ENCODE results near the gene TMED1. TPM values are rescaled to one million over a fixed set of nuclear protein-coding genes. Genes with fewer than 3 reads are reported as not detected.
A peak's percentile ranks its signal among the peaks of the same experiment; 100 is the strongest.

Gene TMED1
- total RNA-seq, 1 experiment from 2014 or later: 30.3 TPM

DNA sequence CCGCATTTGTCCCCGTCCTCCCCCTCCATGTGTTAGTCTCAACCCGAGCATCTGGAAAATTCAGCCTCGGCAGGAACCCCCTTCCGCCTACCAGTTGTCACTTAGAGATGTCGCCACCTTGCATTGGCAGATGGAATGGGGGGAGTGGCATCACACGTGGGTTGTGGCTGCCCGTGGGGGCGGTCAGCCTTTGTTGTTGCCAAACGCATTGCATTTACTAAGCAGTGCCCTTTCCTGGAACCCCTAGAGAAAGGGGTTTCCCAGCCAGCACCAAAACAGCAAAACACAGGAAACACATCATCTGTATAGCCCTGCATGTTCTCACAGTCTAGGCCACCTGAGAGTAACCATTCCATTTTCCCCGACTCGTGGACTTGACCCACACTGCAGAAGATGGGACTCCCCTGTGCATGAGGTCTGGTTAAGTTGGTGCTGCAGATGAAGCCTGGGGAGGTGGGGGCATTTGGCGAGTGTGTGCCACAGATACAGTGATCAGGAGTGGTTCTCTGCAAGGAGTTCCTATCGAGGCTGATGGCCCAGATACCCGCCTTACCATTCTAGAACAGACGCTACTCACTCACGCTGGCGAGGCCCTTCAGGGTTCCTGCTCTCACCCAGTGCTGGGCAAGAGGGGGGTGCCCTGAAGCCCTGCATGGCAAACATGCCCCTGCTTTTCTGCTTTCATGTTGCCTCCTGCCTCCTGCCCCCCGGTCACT, 38.3 kb downstream of the TMED1 start:
- in situ Hi-C loops (cut with HindIII; ENCODE audit: low pct_unique_long_range_greater_than_20kb, low sequenced_read_pairs): no loop called here
- H3K27me3 ChIP-seq (ENCODE audit: control insufficient read depth, insufficient read depth, low read length): no peaks in the 10 kb centered on the region
- ATAC-seq (peak; percentile 29; the same call in 1 of the 2 replicates), DNase-seq (ENCODE audit: low read depth, low spot score) (no peak)
- intact Hi-C loops (cut with micrococcal nuclease; ENCODE audit: unreplicated experiment): no loop called here
- H3K4me3 ChIP-seq (ENCODE audit: low read depth in 2 of 2, low read length in 2 of 2): no peak overlapping the region
- no peak overlapping the region for H3K27ac ChIP-seq (ENCODE audit: low read length)
- ChIA-PET CTCF (no interaction called here), POLR2A (no interaction called here)
- no peaks in the 10 kb centered on the region for H3K4me1 ChIP-seq (ENCODE audit: control insufficient read depth, insufficient read depth, low read length)
- H3K36me3 ChIP-seq (ENCODE audit: control insufficient read depth, insufficient read depth, low read length): peaks cover 5% of the 10 kb centered on the region
- TF ChIP-seq TCF7L2 (IDR thresholded peaks at IDR 0.05; ENCODE audit: low read depth, low read length) (no peak), SIN3A (IDR thresholded peaks at IDR 0.05; ENCODE audit: borderline replicate concordance, insufficient read depth, low read depth, low read length) (no peak), POLR2AphosphoS5 (IDR thresholded peaks at IDR 0.05; ENCODE audit: low read depth, low read length) (no peak)
- TF ChIP-seq, protein P1, sequence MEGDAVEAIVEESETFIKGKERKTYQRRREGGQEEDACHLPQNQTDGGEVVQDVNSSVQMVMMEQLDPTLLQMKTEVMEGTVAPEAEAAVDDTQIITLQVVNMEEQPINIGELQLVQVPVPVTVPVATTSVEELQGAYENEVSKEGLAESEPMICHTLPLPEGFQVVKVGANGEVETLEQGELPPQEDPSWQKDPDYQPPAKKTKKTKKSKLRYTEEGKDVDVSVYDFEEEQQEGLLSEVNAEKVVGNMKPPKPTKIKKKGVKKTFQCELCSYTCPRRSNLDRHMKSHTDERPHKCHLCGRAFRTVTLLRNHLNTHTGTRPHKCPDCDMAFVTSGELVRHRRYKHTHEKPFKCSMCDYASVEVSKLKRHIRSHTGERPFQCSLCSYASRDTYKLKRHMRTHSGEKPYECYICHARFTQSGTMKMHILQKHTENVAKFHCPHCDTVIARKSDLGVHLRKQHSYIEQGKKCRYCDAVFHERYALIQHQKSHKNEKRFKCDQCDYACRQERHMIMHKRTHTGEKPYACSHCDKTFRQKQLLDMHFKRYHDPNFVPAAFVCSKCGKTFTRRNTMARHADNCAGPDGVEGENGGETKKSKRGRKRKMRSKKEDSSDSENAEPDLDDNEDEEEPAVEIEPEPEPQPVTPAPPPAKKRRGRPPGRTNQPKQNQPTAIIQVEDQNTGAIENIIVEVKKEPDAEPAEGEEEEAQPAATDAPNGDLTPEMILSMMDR (IDR thresholded peaks at IDR 0.05): no peak
- TF ChIP-seq, protein P2, sequence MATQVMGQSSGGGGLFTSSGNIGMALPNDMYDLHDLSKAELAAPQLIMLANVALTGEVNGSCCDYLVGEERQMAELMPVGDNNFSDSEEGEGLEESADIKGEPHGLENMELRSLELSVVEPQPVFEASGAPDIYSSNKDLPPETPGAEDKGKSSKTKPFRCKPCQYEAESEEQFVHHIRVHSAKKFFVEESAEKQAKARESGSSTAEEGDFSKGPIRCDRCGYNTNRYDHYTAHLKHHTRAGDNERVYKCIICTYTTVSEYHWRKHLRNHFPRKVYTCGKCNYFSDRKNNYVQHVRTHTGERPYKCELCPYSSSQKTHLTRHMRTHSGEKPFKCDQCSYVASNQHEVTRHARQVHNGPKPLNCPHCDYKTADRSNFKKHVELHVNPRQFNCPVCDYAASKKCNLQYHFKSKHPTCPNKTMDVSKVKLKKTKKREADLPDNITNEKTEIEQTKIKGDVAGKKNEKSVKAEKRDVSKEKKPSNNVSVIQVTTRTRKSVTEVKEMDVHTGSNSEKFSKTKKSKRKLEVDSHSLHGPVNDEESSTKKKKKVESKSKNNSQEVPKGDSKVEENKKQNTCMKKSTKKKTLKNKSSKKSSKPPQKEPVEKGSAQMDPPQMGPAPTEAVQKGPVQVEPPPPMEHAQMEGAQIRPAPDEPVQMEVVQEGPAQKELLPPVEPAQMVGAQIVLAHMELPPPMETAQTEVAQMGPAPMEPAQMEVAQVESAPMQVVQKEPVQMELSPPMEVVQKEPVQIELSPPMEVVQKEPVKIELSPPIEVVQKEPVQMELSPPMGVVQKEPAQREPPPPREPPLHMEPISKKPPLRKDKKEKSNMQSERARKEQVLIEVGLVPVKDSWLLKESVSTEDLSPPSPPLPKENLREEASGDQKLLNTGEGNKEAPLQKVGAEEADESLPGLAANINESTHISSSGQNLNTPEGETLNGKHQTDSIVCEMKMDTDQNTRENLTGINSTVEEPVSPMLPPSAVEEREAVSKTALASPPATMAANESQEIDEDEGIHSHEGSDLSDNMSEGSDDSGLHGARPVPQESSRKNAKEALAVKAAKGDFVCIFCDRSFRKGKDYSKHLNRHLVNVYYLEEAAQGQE (IDR thresholded peaks at IDR 0.05; ENCODE audit: insufficient read depth in 1 of 2, low read depth in 2 of 2, low read length in 1 of 2): no peak
- no peaks in the 10 kb centered on the region for H3K9me3 ChIP-seq (ENCODE audit: control insufficient read depth, insufficient read depth, low read depth, low read length)
- no TSS peak for BruUV-seq (replicated peaks)

DNA sequence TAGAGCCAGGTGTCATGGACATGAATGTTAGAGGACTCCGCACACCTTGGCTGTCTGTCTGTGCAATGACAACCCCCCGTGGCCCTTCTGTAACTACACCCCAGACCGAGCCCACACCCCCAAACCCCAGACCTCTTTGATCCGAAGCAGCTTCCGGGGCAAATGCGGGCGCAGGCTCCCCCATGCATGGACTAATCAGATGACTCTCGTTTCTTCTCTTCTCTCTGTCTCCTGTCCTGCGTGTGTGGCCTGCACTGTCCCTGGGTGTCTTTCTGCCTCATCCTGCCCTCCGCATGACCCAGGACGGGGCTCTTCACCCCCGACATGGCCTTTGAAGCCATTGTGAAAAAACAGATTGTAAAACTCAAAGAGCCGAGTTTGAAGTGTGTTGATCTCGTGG, 38.9 kb downstream of the TMED1 start:
- TF ChIP-seq SIN3A (IDR thresholded peaks at IDR 0.05; ENCODE audit: borderline replicate concordance, insufficient read depth, low read depth, low read length) (no peak), TCF7L2 (IDR thresholded peaks at IDR 0.05; ENCODE audit: low read depth, low read length) (no peak)
- TF ChIP-seq, protein P1 (IDR thresholded peaks at IDR 0.05): no peak
- ChIA-PET POLR2A (no interaction called here), CTCF (no interaction called here)
- H3K9me3 ChIP-seq (ENCODE audit: control insufficient read depth, insufficient read depth, low read depth, low read length): no peaks in the 10 kb centered on the region
- in situ Hi-C loops (cut with HindIII; ENCODE audit: low pct_unique_long_range_greater_than_20kb, low sequenced_read_pairs) (no loop called here), intact Hi-C loops (cut with micrococcal nuclease; ENCODE audit: unreplicated experiment) (no loop called here)
- ATAC-seq: no peak
- DNase-seq (ENCODE audit: low read depth, low spot score): no peak
- H3K27ac ChIP-seq (ENCODE audit: low read length): no peak overlapping the region
- no peaks in the 10 kb centered on the region for H3K4me1 ChIP-seq (ENCODE audit: control insufficient read depth, insufficient read depth, low read length)
- no peaks in the 10 kb centered on the region for H3K27me3 ChIP-seq (ENCODE audit: control insufficient read depth, insufficient read depth, low read length)
- no TSS peak for BruUV-seq (replicated peaks)
- no peak overlapping the region for H3K4me3 ChIP-seq (ENCODE audit: low read depth in 2 of 2, low read length in 2 of 2)
- peaks cover 5% of the 10 kb centered on the region for H3K36me3 ChIP-seq (ENCODE audit: control insufficient read depth, insufficient read depth, low read length)
